Prostate gland (tissue), 2 donors: ENCODE results near the gene R3HDML.

Experiments used
- POLR2A ChIP-seq: fragments of 450-650 bp; IDR thresholded peaks from one replicate; pipeline ENCODE4 v1.6.1; 2016; ENCODE audit warnings: antibody characterized with exemption, mild to moderate bottlenecking
- TF ChIP-seq, protein P1 (sequence below), 4 experiments: fragments of 200-600 bp in 2 of 4; fragments of 450-650 bp in 2 of 4; sonication (generic) in 2 of 4; IDR thresholded peaks; 1 replicate in 3 of 4; 2 replicates in 1 of 4; pipeline ENCODE4 v1.5.1; 2016 to 2019; ENCODE audit warnings: antibody characterized with exemption in 4 of 4, mild to moderate bottlenecking in 2 of 4, moderate library complexity in 2 of 4

DNA sequence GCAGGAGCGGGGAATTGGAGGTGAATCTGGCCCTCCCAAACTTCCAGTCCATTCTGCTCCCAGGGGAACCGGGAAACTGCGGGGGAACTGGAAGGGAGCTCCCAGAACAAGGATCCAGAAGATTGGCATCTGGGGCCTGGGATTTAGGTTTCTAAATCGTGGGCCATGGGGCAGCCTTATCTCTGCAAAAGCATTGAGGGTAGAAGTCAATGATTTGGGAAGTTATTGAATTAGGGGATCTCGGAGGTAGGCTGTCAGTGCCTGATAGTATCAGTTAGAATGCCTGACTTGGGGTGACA is 63.8 kb downstream of the R3HDML start:
- TF ChIP-seq, protein P1, sequence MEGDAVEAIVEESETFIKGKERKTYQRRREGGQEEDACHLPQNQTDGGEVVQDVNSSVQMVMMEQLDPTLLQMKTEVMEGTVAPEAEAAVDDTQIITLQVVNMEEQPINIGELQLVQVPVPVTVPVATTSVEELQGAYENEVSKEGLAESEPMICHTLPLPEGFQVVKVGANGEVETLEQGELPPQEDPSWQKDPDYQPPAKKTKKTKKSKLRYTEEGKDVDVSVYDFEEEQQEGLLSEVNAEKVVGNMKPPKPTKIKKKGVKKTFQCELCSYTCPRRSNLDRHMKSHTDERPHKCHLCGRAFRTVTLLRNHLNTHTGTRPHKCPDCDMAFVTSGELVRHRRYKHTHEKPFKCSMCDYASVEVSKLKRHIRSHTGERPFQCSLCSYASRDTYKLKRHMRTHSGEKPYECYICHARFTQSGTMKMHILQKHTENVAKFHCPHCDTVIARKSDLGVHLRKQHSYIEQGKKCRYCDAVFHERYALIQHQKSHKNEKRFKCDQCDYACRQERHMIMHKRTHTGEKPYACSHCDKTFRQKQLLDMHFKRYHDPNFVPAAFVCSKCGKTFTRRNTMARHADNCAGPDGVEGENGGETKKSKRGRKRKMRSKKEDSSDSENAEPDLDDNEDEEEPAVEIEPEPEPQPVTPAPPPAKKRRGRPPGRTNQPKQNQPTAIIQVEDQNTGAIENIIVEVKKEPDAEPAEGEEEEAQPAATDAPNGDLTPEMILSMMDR (IDR thresholded peaks at IDR 0.05) = no peak
- no peak for TF ChIP-seq POLR2A
